Measurements from ENCODE around the gene SORL1.

DNA sequence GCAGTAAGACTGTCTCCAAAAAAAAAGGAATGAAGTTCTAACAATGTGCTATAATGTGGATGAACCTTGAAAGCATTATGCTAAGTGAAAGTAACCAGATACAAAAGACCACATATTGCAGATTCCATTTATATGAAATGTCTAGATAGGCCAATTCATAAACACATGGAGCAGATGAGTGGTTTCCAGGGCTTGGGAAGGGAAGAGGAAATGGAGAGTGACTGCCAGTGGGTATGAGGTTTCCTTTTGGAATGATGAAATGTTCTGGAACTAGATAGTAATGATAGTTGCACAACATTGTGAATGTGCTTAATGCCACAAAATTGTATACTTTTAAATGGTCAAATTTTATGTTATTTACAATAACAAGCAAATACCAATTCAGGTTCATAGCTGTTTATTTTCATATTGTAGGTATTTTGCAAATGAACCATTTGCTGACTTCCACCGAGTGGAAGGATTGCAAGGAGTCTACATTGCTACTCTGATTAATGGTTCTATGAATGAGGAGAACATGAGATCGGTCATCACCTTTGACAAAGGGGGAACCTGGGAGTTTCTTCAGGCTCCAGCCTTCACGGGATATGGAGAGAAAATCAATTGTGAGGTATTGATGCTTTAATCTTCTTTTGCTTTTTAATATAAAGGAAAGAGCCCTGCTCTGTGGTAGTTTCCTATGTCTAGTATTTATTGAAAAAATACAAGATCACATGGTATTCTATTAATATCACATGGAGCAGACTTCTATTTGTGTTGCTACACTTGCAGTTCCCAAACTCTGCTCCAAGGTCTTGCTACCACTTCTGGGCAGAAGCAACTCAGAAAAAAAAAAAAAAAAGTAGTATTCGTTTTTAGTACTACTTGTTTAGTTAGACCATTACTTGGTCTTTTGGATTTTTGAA lies 68.4 kb downstream of the SORL1 start:
- TF ChIP-seq POLR2AphosphoS5 (IDR thresholded peaks at IDR 0.05; ENCODE audit: borderline replicate concordance, low read depth, low read length): no peak
- no peak for TF ChIP-seq EZH2 (IDR thresholded peaks at IDR 0.05)
